ENCODE measurements around the gene KLRD1.

GRCh38 chr12:10363914-10364814, 56.5 kb downstream of the KLRD1 start:
- no peak for TF ChIP-seq EZH2phosphoT487 (IDR thresholded peaks at IDR 0.05; ENCODE audit: borderline replicate concordance, low read length)
- TF ChIP-seq CTCF (IDR thresholded peaks at IDR 0.05; ENCODE audit: low read depth, low read length, poor library complexity, severe bottlenecking) = no peak
